ENCODE data around the gene SART3.

- TF ChIP-seq, protein P1, sequence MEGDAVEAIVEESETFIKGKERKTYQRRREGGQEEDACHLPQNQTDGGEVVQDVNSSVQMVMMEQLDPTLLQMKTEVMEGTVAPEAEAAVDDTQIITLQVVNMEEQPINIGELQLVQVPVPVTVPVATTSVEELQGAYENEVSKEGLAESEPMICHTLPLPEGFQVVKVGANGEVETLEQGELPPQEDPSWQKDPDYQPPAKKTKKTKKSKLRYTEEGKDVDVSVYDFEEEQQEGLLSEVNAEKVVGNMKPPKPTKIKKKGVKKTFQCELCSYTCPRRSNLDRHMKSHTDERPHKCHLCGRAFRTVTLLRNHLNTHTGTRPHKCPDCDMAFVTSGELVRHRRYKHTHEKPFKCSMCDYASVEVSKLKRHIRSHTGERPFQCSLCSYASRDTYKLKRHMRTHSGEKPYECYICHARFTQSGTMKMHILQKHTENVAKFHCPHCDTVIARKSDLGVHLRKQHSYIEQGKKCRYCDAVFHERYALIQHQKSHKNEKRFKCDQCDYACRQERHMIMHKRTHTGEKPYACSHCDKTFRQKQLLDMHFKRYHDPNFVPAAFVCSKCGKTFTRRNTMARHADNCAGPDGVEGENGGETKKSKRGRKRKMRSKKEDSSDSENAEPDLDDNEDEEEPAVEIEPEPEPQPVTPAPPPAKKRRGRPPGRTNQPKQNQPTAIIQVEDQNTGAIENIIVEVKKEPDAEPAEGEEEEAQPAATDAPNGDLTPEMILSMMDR (IDR thresholded peaks at IDR 0.05; ENCODE audit: control extremely low read depth in 1 of 3, insufficient read depth in 1 of 3, low read depth in 1 of 3, low read length in 3 of 3) = no peak
- TF ChIP-seq SIRT6 (IDR thresholded peaks at IDR 0.05; ENCODE audit: low read length) = no peak
These were observed 33.4 kb upstream of the SART3 start for GRCh38 chr12:108594323-108594903.

Measured in H1 (cell line).